ENCODE data around the gene COL5A3. TPM values are rescaled to one million over a fixed set of nuclear protein-coding genes. Genes with fewer than 3 reads are reported as not detected.

COL5A3 gene
- total RNA-seq, 2 donors from 2014 or later, result 2.4 to 5.5 TPM

DNA sequence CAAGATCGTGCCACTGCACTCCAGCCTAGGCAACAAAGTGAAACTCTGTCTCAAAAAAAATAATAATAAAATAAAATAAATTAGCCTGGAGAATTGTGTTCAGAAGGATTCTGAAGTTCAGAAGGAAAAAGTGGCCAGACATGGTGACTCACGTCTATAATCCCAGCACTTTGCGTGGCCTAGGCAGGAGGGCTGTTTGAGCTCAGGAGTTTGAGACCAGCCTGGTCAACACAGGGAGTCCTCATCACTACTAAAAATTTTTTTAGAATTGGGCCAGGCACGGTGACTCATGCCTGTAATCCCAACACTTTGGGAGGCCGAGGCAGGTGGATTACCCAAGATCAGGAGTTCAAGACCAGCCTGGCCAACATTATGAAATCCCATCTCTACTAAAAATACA is 8.9 kb upstream of the COL5A3 start:
- Histone ChIP-seq H3K27ac (no peak overlapping the region), H3K4me3 (no peak overlapping the region), H3K9me3 (no peaks in the 10 kb centered on the region), H3K9ac (ENCODE audit: low read depth in 2 of 2, low read length in 2 of 2) (no peak overlapping the region), H3K36me3 (no peaks in the 10 kb centered on the region), H3K4me1 (no peaks in the 10 kb centered on the region), H3K27me3 (no peaks in the 10 kb centered on the region)
- TF ChIP-seq, protein P1, sequence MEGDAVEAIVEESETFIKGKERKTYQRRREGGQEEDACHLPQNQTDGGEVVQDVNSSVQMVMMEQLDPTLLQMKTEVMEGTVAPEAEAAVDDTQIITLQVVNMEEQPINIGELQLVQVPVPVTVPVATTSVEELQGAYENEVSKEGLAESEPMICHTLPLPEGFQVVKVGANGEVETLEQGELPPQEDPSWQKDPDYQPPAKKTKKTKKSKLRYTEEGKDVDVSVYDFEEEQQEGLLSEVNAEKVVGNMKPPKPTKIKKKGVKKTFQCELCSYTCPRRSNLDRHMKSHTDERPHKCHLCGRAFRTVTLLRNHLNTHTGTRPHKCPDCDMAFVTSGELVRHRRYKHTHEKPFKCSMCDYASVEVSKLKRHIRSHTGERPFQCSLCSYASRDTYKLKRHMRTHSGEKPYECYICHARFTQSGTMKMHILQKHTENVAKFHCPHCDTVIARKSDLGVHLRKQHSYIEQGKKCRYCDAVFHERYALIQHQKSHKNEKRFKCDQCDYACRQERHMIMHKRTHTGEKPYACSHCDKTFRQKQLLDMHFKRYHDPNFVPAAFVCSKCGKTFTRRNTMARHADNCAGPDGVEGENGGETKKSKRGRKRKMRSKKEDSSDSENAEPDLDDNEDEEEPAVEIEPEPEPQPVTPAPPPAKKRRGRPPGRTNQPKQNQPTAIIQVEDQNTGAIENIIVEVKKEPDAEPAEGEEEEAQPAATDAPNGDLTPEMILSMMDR (IDR thresholded peaks at IDR 0.05), result no peak
- intact Hi-C loops (cut with DNase I), result no loop called here
- DNase-seq, result no peak

DNA sequence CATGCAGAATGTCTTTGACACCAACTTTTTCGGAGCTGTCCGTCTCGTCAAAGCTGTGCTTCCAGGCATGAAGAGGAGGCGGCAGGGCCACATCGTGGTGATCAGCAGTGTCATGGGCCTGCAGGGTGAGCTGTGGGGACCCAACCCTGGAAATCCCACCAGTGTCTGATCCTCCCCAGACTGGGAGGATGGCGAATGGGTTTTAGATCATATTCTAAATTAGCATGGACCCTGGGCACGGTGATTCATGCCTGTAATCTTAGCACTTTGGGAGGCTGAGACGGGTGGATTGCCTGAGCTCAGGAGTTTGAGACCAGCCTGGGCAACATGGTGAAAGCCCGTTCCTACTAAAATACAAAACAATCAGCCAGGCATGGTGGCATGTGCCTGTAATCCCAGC is 8.5 kb upstream of the COL5A3 start:
- no peaks in the 10 kb centered on the region for H3K36me3 ChIP-seq
- intact Hi-C loops (cut with DNase I), result no loop called here
- no peaks in the 10 kb centered on the region for H3K9me3 ChIP-seq
- no peak overlapping the region for H3K4me3 ChIP-seq
- no peak for DNase-seq
- H3K27me3 ChIP-seq, result no peaks in the 10 kb centered on the region
- TF ChIP-seq, protein P1 (IDR thresholded peaks at IDR 0.05), result no peak
- H3K9ac ChIP-seq (ENCODE audit: low read depth in 2 of 2, low read length in 2 of 2), result no peak overlapping the region
- H3K27ac ChIP-seq, result no peak overlapping the region
- H3K4me1 ChIP-seq, result no peaks in the 10 kb centered on the region

DNA sequence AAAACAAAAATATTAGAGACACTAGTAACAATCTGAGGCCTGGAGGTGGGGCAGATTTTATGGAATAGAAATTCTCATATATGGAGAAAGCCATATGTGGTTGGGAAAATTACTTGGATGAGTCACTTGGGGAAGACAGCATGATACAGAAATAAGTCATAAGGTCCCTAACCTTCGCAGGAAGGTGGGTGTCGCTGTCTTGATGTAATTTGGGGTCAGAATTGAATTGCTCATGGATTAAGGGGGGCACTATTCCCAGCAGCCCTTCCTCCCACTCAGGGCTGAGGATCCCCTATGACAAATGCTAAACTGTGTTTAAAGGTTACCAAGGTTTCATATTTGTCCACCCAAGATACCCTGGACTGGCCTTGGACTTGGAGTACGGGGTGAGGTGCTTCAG is 8.0 kb upstream of the COL5A3 start:
- Histone ChIP-seq H3K4me1 (no peaks in the 10 kb centered on the region), H3K9ac (ENCODE audit: low read depth in 2 of 2, low read length in 2 of 2) (no peak overlapping the region)
- intact Hi-C loops (cut with DNase I), result no loop called here

DNA sequence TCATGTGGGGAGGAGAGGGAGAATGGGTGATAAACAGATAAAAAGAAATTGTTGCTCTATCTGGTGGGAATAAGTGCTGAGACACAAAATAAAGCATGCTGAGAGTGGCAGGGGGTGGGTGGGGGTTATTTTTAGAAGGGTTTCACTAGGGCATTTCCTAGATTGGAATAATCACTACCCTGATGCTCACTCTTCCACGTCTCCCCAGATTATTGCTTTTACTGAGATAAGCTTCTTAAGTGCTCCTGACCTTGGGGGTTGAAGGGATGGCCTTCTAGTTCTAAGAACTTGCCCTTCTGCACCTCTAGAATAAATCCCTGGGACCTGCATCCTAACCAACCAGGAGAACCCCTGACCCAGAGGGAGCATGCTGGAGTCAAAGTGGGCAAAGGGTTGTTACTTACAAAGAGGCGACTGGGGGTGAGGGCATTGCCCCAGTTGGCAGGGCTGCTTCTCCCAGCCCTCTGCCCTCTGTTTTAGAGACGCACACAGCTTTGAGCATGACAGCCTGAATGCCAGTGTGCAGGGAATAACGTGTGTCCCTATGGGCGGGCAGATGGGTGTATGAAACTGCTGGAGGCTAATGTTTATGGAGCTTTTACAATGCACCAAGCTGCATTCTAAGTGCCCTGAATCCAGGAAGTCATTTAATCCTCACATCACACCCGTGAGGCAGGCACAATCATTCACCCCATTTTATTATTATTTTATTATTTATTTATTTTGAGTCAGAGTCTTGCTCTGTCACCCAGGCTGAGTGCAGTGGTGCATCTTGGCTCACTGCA is 3.7 kb upstream of the COL5A3 start:
- intact Hi-C loops (cut with DNase I), result no loop called here
- Histone ChIP-seq H3K9me3 (no peaks in the 10 kb centered on the region), H3K9ac (ENCODE audit: low read depth in 2 of 2, low read length in 2 of 2) (peak overlapping the region in 1 of 2 donors; percentile 19), H3K27me3 (peaks cover 6% of the 10 kb centered on the region), H3K36me3 (no peaks in the 10 kb centered on the region), H3K4me3 (no peak overlapping the region), H3K4me1 (peaks cover 3% of the 10 kb centered on the region), H3K27ac (no peak overlapping the region)
- TF ChIP-seq, protein P1 (IDR thresholded peaks at IDR 0.05), result no peak
- no peak for DNase-seq

More for the DNA sequence above, 8.0 kb upstream of the COL5A3 start:
- Histone ChIP-seq H3K4me3 (no peak overlapping the region), H3K9me3 (no peaks in the 10 kb centered on the region), H3K36me3 (no peaks in the 10 kb centered on the region), H3K27ac (no peak overlapping the region), H3K27me3 (no peaks in the 10 kb centered on the region)
- TF ChIP-seq, protein P1 (IDR thresholded peaks at IDR 0.05), result no peak
- DNase-seq, result no peak

DNA sequence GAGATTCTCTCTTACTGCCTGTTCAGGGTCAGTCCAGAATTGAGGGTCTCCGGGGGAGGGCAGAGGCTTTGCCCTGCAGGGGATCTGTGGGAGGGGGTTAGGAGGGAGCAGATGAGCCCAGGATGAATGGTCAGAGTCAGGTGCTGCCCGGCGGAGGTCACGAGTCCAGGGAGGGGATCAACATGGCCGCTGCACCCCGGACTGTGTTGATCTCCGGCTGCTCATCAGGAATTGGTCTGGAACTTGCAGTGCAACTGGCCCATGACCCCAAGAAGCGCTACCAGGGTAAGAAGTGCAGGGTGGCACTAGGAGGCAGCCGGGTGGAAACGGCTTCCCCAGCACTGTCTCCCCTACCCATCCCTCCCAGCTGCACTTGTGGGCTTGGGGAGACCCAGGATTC is 3.0 kb upstream of the COL5A3 start, which contains the start of gene RDH8:
Gene RDH8, plus strand, starts transcription at position 168 of the 400 bp plus-strand sequence. Its CDS starts 15 bp downstream, at position 183.
- intact Hi-C loops (cut with DNase I), result no loop called here
- Histone ChIP-seq H3K9ac (ENCODE audit: low read depth in 2 of 2, low read length in 2 of 2) (peak within 1 kb of the TSS in 1 of 2 donors; percentile 19), H3K27me3 (peaks cover 7% of the 10 kb centered on the region), H3K4me1 (peaks cover 3% of the 10 kb centered on the region), H3K36me3 (no peaks in the 10 kb centered on the region), H3K27ac (no peak within 1 kb of the TSS), H3K4me3 (no peak within 1 kb of the TSS), H3K9me3 (no peaks in the 10 kb centered on the region)
- TF ChIP-seq, protein P1 (IDR thresholded peaks at IDR 0.05), result no peak
- DNase-seq, result no peak
